Osteocyte (in vitro differentiated cells): ENCODE measurements around the gene TIAM2. TPM values are rescaled to one million over a fixed set of nuclear protein-coding genes. Genes with fewer than 3 reads are reported as not detected.

ENCODE experiments used
- DNase-seq: peaks from one replicate; pipeline ENCODE4 v3.0.0; 2021; ENCODE audit warnings: mixed read lengths; ENCODE audit not compliant: unreplicated experiment; ENCODE audit errors: extremely low spot score
- H3K27ac Mint-ChIP-seq: one replicate; pipeline ENCODE4 v1.8.0; 2021; ENCODE audit warnings: mild to moderate bottlenecking, mixed read lengths; ENCODE audit not compliant: unreplicated experiment
- H3K27me3 Mint-ChIP-seq: one replicate; pipeline ENCODE4 v1.8.0; 2021; ENCODE audit warnings: mixed read lengths; ENCODE audit not compliant: unreplicated experiment
- H3K36me3 Mint-ChIP-seq: one replicate; pipeline ENCODE4 v1.8.0; 2021; ENCODE audit warnings: mixed read lengths; ENCODE audit not compliant: unreplicated experiment
- H3K4me1 Mint-ChIP-seq: one replicate; pipeline ENCODE4 v1.8.0; 2021; ENCODE audit warnings: mixed read lengths; ENCODE audit not compliant: unreplicated experiment
- H3K4me3 Mint-ChIP-seq: one replicate; pipeline ENCODE4 v1.8.0; 2021; ENCODE audit warnings: mild to moderate bottlenecking, moderate library complexity, mixed read lengths; ENCODE audit not compliant: unreplicated experiment
- H3K9me3 Mint-ChIP-seq: one replicate; pipeline ENCODE4 v1.8.0; 2021; ENCODE audit warnings: mixed read lengths; ENCODE audit not compliant: unreplicated experiment
- CTCF ChIP-seq: fragments of 200-600 bp; sonication (generic); IDR thresholded peaks from 2 replicates; pipeline ENCODE4 v1.5.0; 2021; ENCODE audit warnings: antibody characterized with exemption, mild to moderate bottlenecking, moderate library complexity
- total RNA-seq: library from RNA; stranded (reverse); gene quantifications from 2 replicates; pipeline ENCODE4 v1.2.1, GENCODE V29; 2021

The TIAM2 gene
- total RNA-seq, 1 donor from 2014 or later = 11.2 TPM

DNA sequence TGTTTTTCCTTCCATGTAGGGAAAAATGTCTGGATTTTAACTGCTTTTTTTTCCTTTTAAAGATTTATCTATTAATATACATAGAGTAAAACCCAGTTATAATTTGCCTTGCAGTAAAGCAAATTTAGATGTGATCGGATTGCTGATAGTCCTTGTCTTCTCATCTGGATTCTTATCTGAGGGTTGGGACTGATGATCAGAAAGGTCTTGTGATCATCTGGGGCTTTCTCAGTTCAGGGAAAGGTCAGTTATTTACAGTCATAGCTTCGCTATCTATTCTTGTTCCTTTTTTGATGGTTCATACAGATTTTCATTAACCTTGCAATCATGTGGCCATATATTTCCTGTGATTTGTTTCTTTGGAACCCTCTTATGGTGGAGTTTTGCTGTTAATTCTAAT, 204.9 kb downstream of the TIAM2 start:
- H3K36me3 Mint-ChIP-seq = peaks cover 3% of the 10 kb centered on the region
- no peak for DNase-seq
- no peak for TF ChIP-seq CTCF
- peak overlapping the region; percentile 18 for H3K27ac Mint-ChIP-seq
- no peaks in the 10 kb centered on the region for H3K27me3 Mint-ChIP-seq
- H3K9me3 Mint-ChIP-seq = no peaks in the 10 kb centered on the region
- no peak overlapping the region for H3K4me3 Mint-ChIP-seq
- H3K4me1 Mint-ChIP-seq = peaks cover 24% of the 10 kb centered on the region

DNA sequence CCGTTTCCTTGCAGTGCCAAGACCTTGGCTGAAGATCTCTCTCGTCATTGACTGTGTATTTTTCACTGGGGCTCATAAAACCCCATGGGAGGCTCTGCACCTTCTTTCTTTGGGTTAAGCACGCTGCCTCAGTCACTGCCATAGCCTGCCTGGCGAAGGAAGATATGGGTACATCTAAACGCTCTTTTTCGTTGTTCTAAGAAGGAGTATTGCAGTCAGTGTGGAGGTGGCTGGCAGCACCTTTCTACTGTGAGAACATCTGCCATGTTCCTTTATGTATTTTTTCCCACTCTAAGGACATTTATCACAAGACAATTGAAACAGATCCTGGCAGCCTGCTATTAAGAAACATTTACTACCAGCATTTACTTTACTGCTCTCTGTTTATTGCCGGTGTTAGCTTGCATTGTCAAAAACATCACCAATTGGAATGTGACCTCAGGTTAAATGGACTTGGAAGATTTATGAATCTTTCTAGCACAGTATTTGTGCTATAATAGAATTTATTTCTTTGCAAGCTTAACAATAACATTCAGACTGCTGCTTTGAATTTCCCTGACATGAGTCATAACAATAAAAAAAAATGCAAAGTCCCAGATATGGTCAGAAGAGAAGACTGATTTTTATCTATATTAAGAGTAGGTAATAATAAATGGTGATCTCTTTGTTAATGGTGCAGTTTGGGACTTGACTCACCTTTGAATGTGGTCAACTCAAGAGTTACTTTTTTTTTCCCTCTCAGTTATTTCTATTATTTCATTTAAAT, 206.5 kb downstream of the TIAM2 start:
- Mint-ChIP-seq H3K4me1 (peaks cover 24% of the 10 kb centered on the region), H3K4me3 (peak overlapping the region; percentile 0), H3K27me3 (no peaks in the 10 kb centered on the region), H3K27ac (peak overlapping the region; percentile 84), H3K36me3 (peaks cover 3% of the 10 kb centered on the region), H3K9me3 (no peaks in the 10 kb centered on the region)
- no peak for TF ChIP-seq CTCF
- DNase-seq = no peak

DNA sequence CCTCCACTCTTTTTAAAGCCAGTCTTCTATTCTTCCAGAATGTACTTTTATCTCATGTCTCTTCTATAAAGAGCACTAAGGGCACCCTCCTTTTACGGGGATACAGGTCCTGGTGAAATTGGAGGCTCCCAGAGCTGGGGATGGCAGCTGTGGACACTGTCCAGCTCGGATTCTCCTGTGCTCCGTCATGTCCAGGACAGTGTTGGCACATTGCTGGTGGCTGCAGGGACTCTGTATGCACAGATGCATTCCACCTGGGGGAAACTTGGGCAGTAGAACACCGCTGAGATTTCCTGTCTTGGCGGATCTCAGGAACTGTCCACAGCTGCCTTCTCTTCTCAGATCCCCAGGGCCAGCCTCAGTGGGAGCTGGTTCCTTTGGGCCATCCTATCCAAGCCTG, 212.1 kb downstream of the TIAM2 start:
- no peak for DNase-seq
- H3K4me3 Mint-ChIP-seq = no peak overlapping the region
- no peaks in the 10 kb centered on the region for H3K36me3 Mint-ChIP-seq
- H3K27me3 Mint-ChIP-seq = no peaks in the 10 kb centered on the region
- H3K9me3 Mint-ChIP-seq = peaks cover 7% of the 10 kb centered on the region
- no peak for TF ChIP-seq CTCF
- H3K27ac Mint-ChIP-seq = no peak overlapping the region
- peaks cover 3% of the 10 kb centered on the region for H3K4me1 Mint-ChIP-seq

DNA sequence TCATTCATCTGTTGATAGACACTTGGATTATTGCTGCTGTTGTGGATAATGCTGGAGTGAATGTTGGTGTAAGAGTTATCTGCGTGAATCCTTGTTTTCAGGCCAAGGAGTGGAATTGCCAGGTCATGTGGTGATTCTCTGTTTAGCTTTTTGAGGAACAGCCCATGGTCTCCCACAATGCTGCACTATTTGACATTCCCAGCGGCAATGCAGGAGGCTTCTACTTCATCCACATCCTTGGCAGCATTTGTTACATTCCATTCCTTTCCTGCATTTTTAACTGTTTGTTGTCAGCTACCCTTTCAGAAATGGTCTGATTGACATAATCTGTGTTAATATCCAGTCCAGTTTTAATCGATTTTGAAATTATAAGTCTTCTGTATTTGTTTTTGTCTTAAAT, 217.0 kb downstream of the TIAM2 start:
- no peak overlapping the region for H3K4me3 Mint-ChIP-seq

More for the DNA sequence above, 217.0 kb downstream of the TIAM2 start:
- no peak for TF ChIP-seq CTCF
- peaks cover 9% of the 10 kb centered on the region for H3K4me1 Mint-ChIP-seq
- H3K36me3 Mint-ChIP-seq = no peaks in the 10 kb centered on the region
- H3K27ac Mint-ChIP-seq = no peak overlapping the region
- peaks cover 2% of the 10 kb centered on the region for H3K27me3 Mint-ChIP-seq
- peaks cover 8% of the 10 kb centered on the region for H3K9me3 Mint-ChIP-seq
- DNase-seq = no peak
